ENCODE measurements around the gene TMEM50B.
"Not testable (repeated sequence)": the region's sequence is repeated elsewhere in the genome, so short reads cannot be mapped to it uniquely, and the experiment has no call there.

Gene TMEM50B

GRCh38 chr21:33478935-33479678, 667 bp downstream of the TMEM50B start:
- peak in 13 of 58 donors; percentile 4 to 52 (median 25) for DNase-seq

GRCh38 chr21:33478182-33478581, 1.6 kb downstream of the TMEM50B start:
- DNase-seq: no peak

- no peak for DNase-seq
Measured at GRCh38 chr21:33477066-33477465, 2.7 kb downstream of the TMEM50B start.

GRCh38 chr21:33473344-33473743, 6.4 kb downstream of the TMEM50B start:
- DNase-seq: no peak

GRCh38 chr21:33470701-33471100, 9.1 kb downstream of the TMEM50B start:
- no peak for DNase-seq

- not testable (repeated sequence) for DNase-seq
Measured at GRCh38 chr21:33469183-33469582, 10.6 kb downstream of the TMEM50B start.

- no peak for DNase-seq
Measured at GRCh38 chr21:33461538-33462250, 18.1 kb downstream of the TMEM50B start.

- DNase-seq: no peak
Measured at GRCh38 chr21:33458861-33459260, 20.9 kb downstream of the TMEM50B start.

- no peak for DNase-seq
Measured at GRCh38 chr21:33455686-33456446, 23.9 kb downstream of the TMEM50B start.

GRCh38 chr21:33452362-33452761, 27.4 kb downstream of the TMEM50B start:
- DNase-seq: no peak

GRCh38 chr21:33451634-33452071, 28.1 kb downstream of the TMEM50B start:
- DNase-seq: no peak

GRCh38 chr21:33449616-33450015, 30.2 kb downstream of the TMEM50B start:
- no peak for DNase-seq

GRCh38 chr21:33446620-33447019, 33.2 kb downstream of the TMEM50B start:
- not testable (repeated sequence) for DNase-seq

- no peak for DNase-seq
Measured at GRCh38 chr21:33444499-33444898, 35.3 kb downstream of the TMEM50B start.

GRCh38 chr21:33443194-33443593, 36.6 kb downstream of the TMEM50B start:
- no peak for DNase-seq

GRCh38 chr21:33441489-33442477, 38.0 kb downstream of the TMEM50B start:
- DNase-seq: no peak

GRCh38 chr21:33437140-33437539, 42.6 kb downstream of the TMEM50B start:
- DNase-seq: no peak

GRCh38 chr21:33434770-33435360, 44.9 kb downstream of the TMEM50B start:
- peak in 2 of 58 donors; percentile 19 to 50 for DNase-seq

GRCh38 chr21:33433425-33434114, 46.2 kb downstream of the TMEM50B start:
- DNase-seq: peak in 4 of 58 donors; percentile 6 to 18 (median 8)

- DNase-seq: no peak
Measured at GRCh38 chr21:33433001-33433400, 46.8 kb downstream of the TMEM50B start.

Data from anterior cingulate cortex (tissue), 58 donors.